CD4-positive, alpha-beta T cell treated with Interleukin-17A for 4 hours (primary cell): ENCODE results near the gene GPATCH1.

ENCODE experiments used
- DNase-seq: peaks from one replicate; pipeline ENCODE4 v3.0.0-alpha.2; 2020; ENCODE audit warnings: mixed read lengths

GPATCH1 gene

GRCh38 chr19:33064792-33065550, 16.0 kb upstream of the GPATCH1 start, which contains the start of gene RHPN2:
TSS of gene RHPN2 (minus strand) at chr19:33064888. CDS start at chr19:33064852, 36 bp downstream.
- DNase-seq: peak; percentile 69

- no peak for DNase-seq
These were observed 14.4 kb upstream of the GPATCH1 start for GRCh38 chr19:33066543-33066942.

GRCh38 chr19:33067121-33067520, 13.9 kb upstream of the GPATCH1 start:
- DNase-seq: no peak

GRCh38 chr19:33071887-33072286, 9.1 kb upstream of the GPATCH1 start:
- DNase-seq: no peak

- DNase-seq: no peak
These were observed 5.5 kb upstream of the GPATCH1 start for GRCh38 chr19:33075519-33075918.

- DNase-seq: no peak
These were observed 4.7 kb downstream of the GPATCH1 start for GRCh38 chr19:33085570-33086128.

GRCh38 chr19:33086955-33087354, 6.0 kb downstream of the GPATCH1 start:
- DNase-seq: no peak

- no peak for DNase-seq
These were observed 8.0 kb downstream of the GPATCH1 start for GRCh38 chr19:33089010-33089409.

- no peak for DNase-seq
These were observed 9.2 kb downstream of the GPATCH1 start for GRCh38 chr19:33090179-33090578.

GRCh38 chr19:33093420-33094210, 12.6 kb downstream of the GPATCH1 start:
- DNase-seq: no peak

- DNase-seq: no peak
These were observed 13.6 kb downstream of the GPATCH1 start for GRCh38 chr19:33094436-33095067.

- DNase-seq: no peak
These were observed 15.0 kb downstream of the GPATCH1 start for GRCh38 chr19:33096005-33096404.

- DNase-seq: no peak
These were observed 17.1 kb downstream of the GPATCH1 start for GRCh38 chr19:33098055-33098534.

- no peak for DNase-seq
These were observed 20.1 kb downstream of the GPATCH1 start for GRCh38 chr19:33100894-33101644.

- no peak for DNase-seq
These were observed 21.9 kb downstream of the GPATCH1 start for GRCh38 chr19:33102893-33103292.

GRCh38 chr19:33108161-33108560, 27.2 kb downstream of the GPATCH1 start:
- no peak for DNase-seq

- DNase-seq: no peak
These were observed 29.3 kb downstream of the GPATCH1 start for GRCh38 chr19:33110137-33110910.

GRCh38 chr19:33111587-33111986, 30.6 kb downstream of the GPATCH1 start:
- no peak for DNase-seq

- no peak for DNase-seq
These were observed 33.3 kb downstream of the GPATCH1 start for GRCh38 chr19:33114312-33114711.

GRCh38 chr19:33117501-33117900, 36.5 kb downstream of the GPATCH1 start:
- DNase-seq: no peak

GRCh38 chr19:33118643-33119042, 37.7 kb downstream of the GPATCH1 start:
- no peak for DNase-seq
